K562 (cell line): Measurements from ENCODE around the gene CDH12. TPM values are rescaled to one million over a fixed set of nuclear protein-coding genes. Genes with fewer than 3 reads are reported as not detected.
"Not testable (repeated sequence)": the region's sequence is repeated elsewhere in the genome, so short reads cannot be mapped to it uniquely, and the experiment has no call there.

Source experiments
- ATAC-seq: fragments of 200-7000 bp; cut with Tn5 transposase; 3 replicates; pipeline ENCODE4 v1.9.1; 2020; ENCODE audit warnings: moderate library complexity
- BruUV-seq: library from RNA; stranded (reverse); fragments of 400-500 nt; replicated peaks from 2 replicates; lab custom pipeline; 2021; lab: Mats Ljungman, UMichigan
- CTCF ChIA-PET: fragments of 300-600 bp; formaldehyde crosslinking; extraction: SDS; loops from one replicate; lab custom pipeline; 2021; ENCODE audit warnings: low intra/inter-chr PET ratio; lab: Yijun Ruan, JAX
- POLR2A ChIA-PET: fragments of 300-600, 350-650 bp; sonication (Branson Sonifier 250); formaldehyde crosslinking; extraction: SDS; loops from one replicate; lab custom pipeline; 2021; ENCODE audit warnings: antibody characterized with exemption, inconsistent platforms; lab: Yijun Ruan, JAX
- DNase-seq, 4 experiments: peaks; one replicate each; pipeline versions ENCODE4 v3.0.0 to v3.0.0-alpha.2; 2011 to 2018; ENCODE audit warnings: low spot score in 3 of 4, mixed read lengths in 3 of 4; ENCODE audit errors: extremely low read depth in 1 of 4
- FAIRE-seq: peaks from 2 replicates; lab custom pipeline; 2011; peaks lifted over from hg19 to GRCh38; lab: Jason Lieb, UNC
- H2AFZ ChIP-seq: 2 replicates; pipeline ENCODE4 v1.6.0; 2011; ENCODE audit warnings: low read depth, low read length, control low read depth, inconsistent platforms
- H3K27ac ChIP-seq: fragments of 200-600 bp; 3 replicates; pipeline ENCODE4 v1.8.0; 2011; ENCODE audit warnings: low read depth, mild to moderate bottlenecking, control low read depth, inconsistent platforms, low read length, moderate library complexity, mixed read lengths; ENCODE audit errors: extremely low read depth
- H3K27me3 ChIP-seq, 2 experiments: fragments of 300-600 bp in 1 of 2; 2 replicates in 1 of 2; 3 replicates in 1 of 2; pipeline versions ENCODE4 v1.6.0 to v1.8.0; 2011; ENCODE audit warnings: inconsistent platforms in 2 of 2, low read length in 2 of 2, mild to moderate bottlenecking in 1 of 2, mixed read lengths in 1 of 2, moderate library complexity in 1 of 2; ENCODE audit not compliant: control insufficient read depth in 2 of 2, insufficient read depth in 2 of 2
- H3K36me3 ChIP-seq: fragments of 300-600 bp; 3 replicates; pipeline ENCODE4 v1.8.0; 2011; ENCODE audit warnings: mild to moderate bottlenecking, low read length, inconsistent platforms; ENCODE audit not compliant: control insufficient read depth, insufficient read depth
- H3K4me1 ChIP-seq, 2 experiments: fragments of 200-600 bp in 1 of 2; replicated peaks in 1 of 2; 2 replicates in 1 of 2; 3 replicates in 1 of 2; pipeline versions ENCODE4 v1.5.1 to v1.8.0; 2011; ENCODE audit warnings: inconsistent platforms in 2 of 2, low read length in 2 of 2, mild to moderate bottlenecking in 1 of 2, mixed read lengths in 1 of 2, moderate library complexity in 1 of 2; ENCODE audit not compliant: control insufficient read depth in 2 of 2, insufficient read depth in 2 of 2
- H3K4me2 ChIP-seq: 2 replicates; pipeline ENCODE4 v1.6.1; 2011; ENCODE audit warnings: low read length, control low read depth, inconsistent platforms, mixed read lengths; ENCODE audit not compliant: insufficient read depth
- H3K4me3 ChIP-seq: fragments of 200-600 bp; sonication (generic), shearing (Covaris generic); 2 replicates; pipeline ENCODE4 v1.5.1; 2016; ENCODE audit warnings: control low read depth, inconsistent platforms
- H3K79me2 ChIP-seq: fragments of 200-600 bp; 3 replicates; pipeline ENCODE4 v1.8.0; 2011; ENCODE audit warnings: low read length, inconsistent platforms; ENCODE audit not compliant: control insufficient read depth, insufficient read depth
- H3K9ac ChIP-seq, 2 experiments: 2 replicates each; pipeline versions ENCODE4 v1.6.0 to v1.6.1; 2011; ENCODE audit warnings: low read depth in 2 of 2, low read length in 2 of 2, control low read depth in 1 of 2, inconsistent platforms in 1 of 2, mild to moderate bottlenecking in 1 of 2, mixed read lengths in 1 of 2; ENCODE audit not compliant: insufficient read depth in 1 of 2
- H3K9me1 ChIP-seq: one replicate; pipeline ENCODE4 v1.6.0; 2011; ENCODE audit warnings: inconsistent platforms, mild to moderate bottlenecking, low read length, moderate library complexity; ENCODE audit not compliant: control insufficient read depth, insufficient read depth
- H3K9me3 ChIP-seq: replicated peaks from 2 replicates; pipeline ENCODE4 v1.5.1; 2011; ENCODE audit warnings: low read depth, low read length, inconsistent platforms; ENCODE audit not compliant: control insufficient read depth, insufficient read depth
- H4K20me1 ChIP-seq: replicated peaks from 2 replicates; pipeline ENCODE4 v1.6.1; 2011; ENCODE audit warnings: low read length, inconsistent platforms, mixed read lengths; ENCODE audit not compliant: control insufficient read depth, insufficient read depth
- CEBPG ChIP-seq, 3 experiments: fragments of 200-800 bp in 1 of 3; sonication (Bioruptor generic) in 1 of 3; sonication (generic) in 1 of 3; formaldehyde crosslinking in 1 of 3; IDR thresholded peaks in 2 of 3; conservative IDR thresholded peaks in 1 of 3; 2 replicates each; pipeline versions ENCODE4 v1.6.1 to v1.8.0; 2016 to 2022; ENCODE audit warnings: missing compliant biosample characterization in 2 of 3, missing genetic modification characterization in 2 of 3, mild to moderate bottlenecking in 1 of 3, missing genetic modification reagents in 1 of 3
- CLOCK ChIP-seq: fragments of 250-450 bp; sonication (Bioruptor Pico); IDR thresholded peaks from 2 replicates; pipeline ENCODE4 v1.4.0; 2020; ENCODE audit warnings: mild to moderate bottlenecking, moderate library complexity, borderline replicate concordance
- ESRRA ChIP-seq: fragments of 450-650 bp; IDR thresholded peaks from 2 replicates; pipeline ENCODE4 v1.6.1; 2014; ENCODE audit warnings: low read depth, mild to moderate bottlenecking, moderate library complexity, borderline replicate concordance
- HOXB6 ChIP-seq: fragments of 250-450 bp; sonication (Bioruptor Pico); IDR thresholded peaks from 2 replicates; pipeline ENCODE4 v1.5.1; 2022; ENCODE audit warnings: mild to moderate bottlenecking, borderline replicate concordance
- POLR2H ChIP-seq: IDR thresholded peaks from 2 replicates; pipeline ENCODE4 v1.6.1; 2016; ENCODE audit warnings: missing genetic modification characterization, low read depth, mild to moderate bottlenecking, control low read depth, missing compliant biosample characterization, moderate library complexity
- RAD21 ChIP-seq, 2 experiments: fragments of 250-450 bp in 1 of 2; fragments of 450-650 bp in 1 of 2; sonication (Bioruptor Pico) in 1 of 2; formaldehyde crosslinking in 1 of 2; IDR thresholded peaks in 1 of 2; conservative IDR thresholded peaks in 1 of 2; 2 replicates each; pipeline versions ENCODE4 v1.4.0 to v1.8.0; 2020 to 2022; ENCODE audit warnings: mild to moderate bottlenecking in 2 of 2, moderate library complexity in 1 of 2
- TRIM24 ChIP-seq, 2 experiments: fragments of 450-650 bp; IDR thresholded peaks; 2 replicates each; pipeline ENCODE4 v1.6.1; 2016
- ZSCAN32 ChIP-seq: fragments of 450-650 bp; formaldehyde crosslinking; IDR thresholded peaks from 2 replicates; pipeline ENCODE4 v1.4.0; 2020; ENCODE audit warnings: mild to moderate bottlenecking, moderate library complexity
- WGBS: fragments of 100-300 bp; shearing (Covaris generic); methylation state at CpG from one replicate; pipeline ENCODE4 v1.1.6; 2016; ENCODE audit warnings: low coverage, mixed read lengths; ENCODE audit not compliant: insufficient coverage; ENCODE audit errors: missing lambda C conversion rate; 5-methylcytosine and 5-hydroxymethylcytosine counted together
- in situ Hi-C: fragments of 300-500 bp; cut with MboI; formaldehyde crosslinking; loops from 4 replicates; pipeline ENCODE4 v1.15.0; 2018; ENCODE audit warnings: inconsistent platforms, mixed read lengths
- intact Hi-C: fragments of 100-400 bp; cut with micrococcal nuclease; formaldehyde crosslinking; loops from 2 replicates; pipeline ENCODE4 v1.14.2; 2022
- polyA plus RNA-seq, 8 experiments: library from polyadenylated mRNA; depleted of rRNA in 4 of 8; stranded (reverse) in 5 of 8; unstranded in 3 of 8; fragments of >200 nt; fragmentation: Nextera tagmentation in 2 of 8; fragmentation: Illumina TruSeq in 1 of 8; extraction: Ambion mirVana in 2 of 8; extraction: Trizol in 1 of 8; gene quantifications; 2 replicates each; pipeline versions ENCODE4 v1.2.1 to v1.2.3, GENCODE V29; 2011 to 2014; ENCODE audit warnings: inconsistent platforms in 1 of 8, missing spikeins in 1 of 8
- total RNA-seq, 7 experiments: library from RNA; depleted of rRNA in 6 of 7; stranded (reverse); fragments of >200 nt in 6 of 7; fragmentation: Illumina TruSeq in 2 of 7; extraction: Trizol in 2 of 7; gene quantifications; 2 replicates each; pipeline versions ENCODE4 v1.2.1 to v1.2.3, GENCODE V29; 2011 to 2021; ENCODE audit warnings: low replicate concordance in 1 of 7
- TF ChIP-seq, protein P1 (sequence below): fragments of 450-650 bp; formaldehyde crosslinking; IDR thresholded peaks from 2 replicates; pipeline ENCODE4 v1.4.0; 2022; ENCODE audit warnings: mild to moderate bottlenecking, moderate library complexity

CDH12 gene
- total and polyA plus RNA-seq, 9 of the 15 experiments (the other 6 are each of a cell fraction or from before 2014, with no cell fraction given) = 0.03 to 1.7 (median 0.37) TPM

DNA sequence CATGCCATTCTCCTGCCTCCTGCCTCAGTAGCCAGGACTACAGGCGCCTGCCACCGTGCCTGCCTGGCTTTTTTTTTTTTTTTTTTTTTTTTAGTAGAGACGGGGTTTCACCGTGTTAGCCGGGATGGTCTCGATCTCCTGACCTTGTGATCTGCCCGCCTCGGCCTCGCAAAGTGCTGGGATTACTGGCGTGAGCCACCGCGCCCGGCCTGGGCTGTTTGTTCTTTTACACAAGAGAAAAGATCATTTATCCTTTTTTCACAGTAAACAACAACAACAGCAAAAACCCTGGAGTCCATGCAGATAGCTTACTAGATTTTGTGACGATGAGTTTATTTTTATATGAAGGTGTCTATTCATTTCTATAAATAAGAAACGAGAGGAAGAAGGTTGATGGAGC is 538.1 kb downstream of the CDH12 start:
- H3K4me2 ChIP-seq, intact Hi-C loops, DNase-seq, H3K9me1 ChIP-seq, H3K79me2 ChIP-seq, H3K27me3 ChIP-seq, FAIRE-seq, BruUV-seq, ATAC-seq, H4K20me1 ChIP-seq, CTCF ChIA-PET, H3K4me3 ChIP-seq, H3K27ac ChIP-seq, H2AFZ ChIP-seq, H3K9me3 ChIP-seq, H3K36me3 ChIP-seq, in situ Hi-C loops, H3K9ac ChIP-seq, H3K4me1 ChIP-seq: not testable (repeated sequence)
- POLR2A ChIA-PET = interaction anchor here (0.6 kb wide), 1 partner anchor 33 kb away, joined by 3 read pairs; no protein-coding TSS in a partner anchor
- 8% methylated on average over 9 of the region's 15 CpGs for WGBS

DNA sequence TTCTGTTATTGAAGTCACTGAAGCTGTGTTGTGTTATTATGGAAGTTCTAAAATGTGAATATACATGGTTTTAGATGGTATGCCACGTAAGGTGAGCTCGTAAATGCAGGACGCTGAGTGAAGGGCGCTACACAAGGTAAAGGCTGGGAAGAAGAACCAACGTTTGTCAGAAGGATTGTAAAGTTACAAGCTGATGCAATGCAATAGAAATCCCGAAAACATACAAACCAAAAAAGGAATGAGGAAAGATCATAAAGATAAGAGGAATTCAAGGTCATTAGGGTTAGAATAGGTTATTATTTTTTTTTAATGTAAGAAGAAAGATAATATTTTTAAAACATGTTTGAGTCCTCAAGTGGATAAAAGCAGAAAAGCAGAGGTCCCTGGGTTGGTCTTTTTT is 538.6 kb downstream of the CDH12 start:
- intact Hi-C loops = no loop called here
- Histone ChIP-seq H3K9me3 (no peaks in the 10 kb centered on the region), H3K36me3 (no peaks in the 10 kb centered on the region), H3K79me2 (no peaks in the 10 kb centered on the region), H3K9ac (no peak overlapping the region), H4K20me1 (no peaks in the 10 kb centered on the region), H3K4me2 (no peak overlapping the region), H3K4me3 (no peak overlapping the region), H2AFZ (no peak overlapping the region), H3K27me3 (no peaks in the 10 kb centered on the region), H3K4me1 (no peaks in the 10 kb centered on the region), H3K9me1 (no peaks in the 10 kb centered on the region), H3K27ac (no peak overlapping the region; the same call in 2 of the 3 replicates)
- WGBS = 3% methylated on average over 6 of the region's 6 CpGs
- no TSS peak for BruUV-seq
- in situ Hi-C loops = no loop called here
- TF ChIP-seq TRIM24 (IDR thresholded peaks at IDR 0.05) (peak in 1 of 2 experiments; percentile 9; a peak in 1 of 4 replicates), RAD21 (CRISPR knock-in tag; conservative IDR thresholded peaks at IDR 0.05 in 1 of 2, IDR thresholded peaks at IDR 0.05 in 1 of 2) (0 out of 4 replicates have a peak, but pooled peaks of 1 of the 2 experiments have one; percentile 4), HOXB6 (CRISPR knock-in tag) (no peak), ZSCAN32 (CRISPR knock-in tag) (peak; percentile 77), POLR2H (tag) (peak; percentile 52; the same call in 1 of the 2 replicates), CLOCK (CRISPR knock-in tag) (no peak), CEBPG (CRISPR knock-in tag; IDR thresholded peaks at IDR 0.05) (peak; percentile 38; the same call in 1 of the 2 replicates), CEBPG (tag; conservative IDR thresholded peaks at IDR 0.05 in 1 of 2, IDR thresholded peaks at IDR 0.05 in 1 of 2) (peak; percentile 67 to 87), ESRRA (peak; percentile 36; the same call in 1 of the 2 replicates)
- TF ChIP-seq, protein P1, sequence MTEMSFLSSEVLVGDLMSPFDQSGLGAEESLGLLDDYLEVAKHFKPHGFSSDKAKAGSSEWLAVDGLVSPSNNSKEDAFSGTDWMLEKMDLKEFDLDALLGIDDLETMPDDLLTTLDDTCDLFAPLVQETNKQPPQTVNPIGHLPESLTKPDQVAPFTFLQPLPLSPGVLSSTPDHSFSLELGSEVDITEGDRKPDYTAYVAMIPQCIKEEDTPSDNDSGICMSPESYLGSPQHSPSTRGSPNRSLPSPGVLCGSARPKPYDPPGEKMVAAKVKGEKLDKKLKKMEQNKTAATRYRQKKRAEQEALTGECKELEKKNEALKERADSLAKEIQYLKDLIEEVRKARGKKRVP (CRISPR knock-in tag) = peak; percentile 91
- DNase-seq (no peak), FAIRE-seq (no peak), ATAC-seq (no peak)
- ChIA-PET CTCF (no interaction called here), POLR2A (no interaction called here)
